H9 (cell line): ENCODE data around the gene ABCA13. TPM values are rescaled to one million over a fixed set of nuclear protein-coding genes. Genes with fewer than 3 reads are reported as not detected.

ENCODE experiments used
- DNase-seq: peaks from one replicate; pipeline ENCODE4 v3.0.0-alpha.2; 2017
- H2AFZ ChIP-seq: one replicate; pipeline ENCODE4 v1.6.1; 2013; ENCODE audit warnings: mild to moderate bottlenecking, low read length, control low read depth, moderate library complexity
- H2AK5ac ChIP-seq: 2 replicates; pipeline ENCODE4 v1.6.1; 2013; ENCODE audit warnings: low read length, control low read depth, mixed read lengths; ENCODE audit not compliant: insufficient read length
- H2BK120ac ChIP-seq: one replicate; pipeline ENCODE4 v1.6.1; 2013; ENCODE audit warnings: low read depth, mild to moderate bottlenecking, low read length, control low read depth, inconsistent platforms; ENCODE audit not compliant: poor library complexity, severe bottlenecking
- H2BK12ac ChIP-seq: 2 replicates; pipeline ENCODE4 v1.6.1; 2013; ENCODE audit warnings: low read length, control low read depth, mixed read lengths, low read depth; ENCODE audit not compliant: insufficient read length
- H2BK15ac ChIP-seq: 2 replicates; pipeline ENCODE4 v1.6.1; 2013; ENCODE audit warnings: low read depth, low read length, control low read depth
- H2BK20ac ChIP-seq: one replicate; pipeline ENCODE4 v1.6.1; 2013; ENCODE audit warnings: low read depth, mild to moderate bottlenecking, low read length, control low read depth, inconsistent platforms; ENCODE audit not compliant: poor library complexity, severe bottlenecking
- H2BK5ac ChIP-seq: 2 replicates; pipeline ENCODE4 v1.6.1; 2013; ENCODE audit warnings: low read length, control low read depth, mixed read lengths; ENCODE audit not compliant: insufficient read length
- H3K14ac ChIP-seq: 2 replicates; pipeline ENCODE4 v1.6.1; 2013; ENCODE audit warnings: low read length, control low read depth; ENCODE audit not compliant: insufficient read depth
- H3K18ac ChIP-seq: 2 replicates; pipeline ENCODE4 v1.6.1; 2013; ENCODE audit warnings: low read depth, mild to moderate bottlenecking, mixed read lengths, low read length, control low read depth; ENCODE audit not compliant: insufficient read length
- H3K23ac ChIP-seq: 2 replicates; pipeline ENCODE4 v1.6.1; 2013; ENCODE audit warnings: low read length, control low read depth, mixed read lengths, low read depth; ENCODE audit not compliant: insufficient read length
- H3K23me2 ChIP-seq: 2 replicates; pipeline ENCODE4 v1.6.1; 2013; ENCODE audit warnings: low read depth, mild to moderate bottlenecking, mixed read lengths, low read length, control low read depth; ENCODE audit not compliant: insufficient read length, poor library complexity, severe bottlenecking
- H3K27ac ChIP-seq: 2 replicates; pipeline ENCODE4 v1.5.1; 2013; ENCODE audit warnings: low read length, control low read depth, mixed read lengths, low read depth; ENCODE audit not compliant: insufficient read length
- H3K27me3 ChIP-seq: 2 replicates; pipeline ENCODE4 v1.6.1; 2013; ENCODE audit warnings: low read length, control low read depth, inconsistent platforms; ENCODE audit not compliant: insufficient read depth
- H3K4ac ChIP-seq: 2 replicates; pipeline ENCODE4 v1.6.1; 2013; ENCODE audit warnings: low read depth, mild to moderate bottlenecking, control low read depth, inconsistent platforms, low read length, moderate library complexity
- H3K4me1 ChIP-seq: 2 replicates; pipeline ENCODE4 v1.6.1; 2013; ENCODE audit warnings: low read length, control low read depth, inconsistent platforms; ENCODE audit not compliant: insufficient read depth
- H3K4me2 ChIP-seq: 2 replicates; pipeline ENCODE4 v1.6.1; 2013; ENCODE audit warnings: low read length, control low read depth, mixed read lengths; ENCODE audit not compliant: insufficient read length, insufficient read depth
- H3K56ac ChIP-seq: 2 replicates; pipeline ENCODE4 v1.6.1; 2013; ENCODE audit warnings: low read depth, mild to moderate bottlenecking, mixed read lengths, low read length, control low read depth; ENCODE audit not compliant: insufficient read length
- H3K79me1 ChIP-seq: 2 replicates; pipeline ENCODE4 v1.6.1; 2013; ENCODE audit warnings: low read depth, mild to moderate bottlenecking, moderate library complexity, low read length, control low read depth, inconsistent platforms; ENCODE audit not compliant: insufficient read depth, poor library complexity, severe bottlenecking
- H3K79me2 ChIP-seq: 2 replicates; pipeline ENCODE4 v1.6.1; 2013; ENCODE audit warnings: low read length, control low read depth, inconsistent platforms; ENCODE audit not compliant: insufficient read depth
- H3K9ac ChIP-seq: 2 replicates; pipeline ENCODE4 v1.6.1; 2013; ENCODE audit warnings: low read length, control low read depth, mixed read lengths; ENCODE audit not compliant: insufficient read length; ENCODE audit errors: extremely low read depth
- H3K9me3 ChIP-seq: one replicate; pipeline ENCODE4 v1.6.1; 2013; ENCODE audit warnings: low read depth, low read length, inconsistent platforms; ENCODE audit not compliant: control insufficient read depth
- H3T11ph ChIP-seq: one replicate; pipeline ENCODE4 v1.6.1; 2013; ENCODE audit warnings: mild to moderate bottlenecking, low read length, control low read depth, inconsistent platforms
- H4K20me1 ChIP-seq: one replicate; pipeline ENCODE4 v1.6.1; 2013; ENCODE audit not compliant: control insufficient read depth, insufficient read length, insufficient read depth
- H4K5ac ChIP-seq: 2 replicates; pipeline ENCODE4 v1.6.1; 2013; ENCODE audit warnings: low read depth, mild to moderate bottlenecking, mixed read lengths, low read length, control low read depth; ENCODE audit not compliant: insufficient read length
- H4K8ac ChIP-seq: replicated peaks from 2 replicates; pipeline ENCODE4 v1.6.1; 2013; ENCODE audit warnings: low read length, control low read depth, mixed read lengths, low read depth; ENCODE audit not compliant: insufficient read length
- H4K91ac ChIP-seq: 2 replicates; pipeline ENCODE4 v1.6.1; 2013; ENCODE audit warnings: low read depth, mild to moderate bottlenecking, moderate library complexity, mixed read lengths, low read length, control low read depth; ENCODE audit not compliant: insufficient read length
- H3K27ac Mint-ChIP-seq, 3 experiments: 2 replicates in 2 of 3; 3 replicates in 1 of 3; pipeline ENCODE4 v1.8.0; 2020 to 2021; ENCODE audit warnings: mixed read lengths in 3 of 3, mild to moderate bottlenecking in 1 of 3, moderate library complexity in 1 of 3
- H3K27me3 Mint-ChIP-seq: 2 replicates; pipeline ENCODE4 v1.8.0; 2021; ENCODE audit warnings: low read depth, mild to moderate bottlenecking, moderate library complexity, mixed read lengths
- H3K36me3 Mint-ChIP-seq, 3 experiments: 2 replicates in 2 of 3; 3 replicates in 1 of 3; pipeline ENCODE4 v1.8.0; 2020 to 2021; ENCODE audit warnings: low read depth in 3 of 3, mixed read lengths in 3 of 3; ENCODE audit not compliant: insufficient read depth in 1 of 3
- H3K4me1 Mint-ChIP-seq, 2 experiments: 2 replicates each; pipeline ENCODE4 v1.8.0; 2020; ENCODE audit warnings: mixed read lengths in 2 of 2
- H3K4me3 Mint-ChIP-seq, 2 experiments: 2 replicates in 1 of 2; 3 replicates in 1 of 2; pipeline ENCODE4 v1.8.0; 2020 to 2021; ENCODE audit warnings: mild to moderate bottlenecking in 2 of 2, mixed read lengths in 2 of 2, moderate library complexity in 1 of 2
- H3K9me3 Mint-ChIP-seq, 2 experiments: 2 replicates in 1 of 2; 3 replicates in 1 of 2; pipeline ENCODE4 v1.8.0; 2020; ENCODE audit warnings: mild to moderate bottlenecking in 2 of 2, mixed read lengths in 2 of 2, moderate library complexity in 1 of 2
- CTCF ChIP-seq: fragments of 200-600 bp; sonication (generic); conservative IDR thresholded peaks from 3 replicates; pipeline ENCODE4 v1.8.0; 2021; ENCODE audit warnings: antibody characterized with exemption, mild to moderate bottlenecking
- WGBS: extraction: QIAGEN DNeasy Blood & Tissue Kit; methylation state at CpG from one replicate; pipeline ENCODE4 v1.1.7; 2013; ENCODE audit warnings: missing lambda C conversion rate, low lambda C conversion rate, mixed read lengths; ENCODE audit not compliant: insufficient read length; ENCODE audit errors: extremely low coverage; 5-methylcytosine and 5-hydroxymethylcytosine counted together
- total RNA-seq: library from RNA; stranded (reverse); gene quantifications from 2 replicates; pipeline ENCODE4 v1.2.1, GENCODE V29; 2021

The ABCA13 gene
- total RNA-seq, 1 experiment from 2014 or later = 0.11 TPM

GRCh38 chr7:48305661-48306060, 134.4 kb downstream of the ABCA13 start:
- no peak overlapping the region for H4K8ac ChIP-seq
- H3K9me3 ChIP-seq = no peaks in the 10 kb centered on the region
- H3K79me1 ChIP-seq = no peaks in the 10 kb centered on the region
- DNase-seq = no peak
- Mint-ChIP-seq H3K4me3 (no peak overlapping the region), H3K36me3 (peaks cover 0 to 12% (median 4%) of the 10 kb centered on the region in 3 experiments; a peak in 3 of 7 replicates), H3K9me3 (peaks cover 11% of the 10 kb centered on the region in 2 experiments), H3K4me1 (peaks cover 20 to 29% of the 10 kb centered on the region in 2 experiments), H3K27me3 (no peaks in the 10 kb centered on the region), H3K27ac (peak overlapping the region in 1 of 3 experiments; percentile 24; a peak in 1 of 7 replicates)
- H4K91ac ChIP-seq = no peak overlapping the region
- WGBS = no CpG with 5 or more reads among the region's 5 CpGs
- no peak overlapping the region for H2AFZ ChIP-seq
- no peak overlapping the region for H3K23ac ChIP-seq
- no peak overlapping the region for H2BK12ac ChIP-seq
- no peaks in the 10 kb centered on the region; the same call in 1 of the 2 replicates for H3K4me1 ChIP-seq
- H3K23me2 ChIP-seq = no peaks in the 10 kb centered on the region
- H3K56ac ChIP-seq = no peak overlapping the region
- no peaks in the 10 kb centered on the region for H4K20me1 ChIP-seq
- no peak for TF ChIP-seq CTCF
- no peak overlapping the region for H2BK5ac ChIP-seq
- no peak overlapping the region for H2BK120ac ChIP-seq
- H3K27ac ChIP-seq = no peak overlapping the region
- no peak overlapping the region for H2BK15ac ChIP-seq
- no peak overlapping the region for H3T11ph ChIP-seq
- H3K14ac ChIP-seq = no peak overlapping the region
- H3K27me3 ChIP-seq = no peaks in the 10 kb centered on the region
- no peak overlapping the region for H2BK20ac ChIP-seq
- H3K18ac ChIP-seq = no peak overlapping the region
- no peak overlapping the region for H3K4me2 ChIP-seq
- H2AK5ac ChIP-seq = no peak overlapping the region
- H3K9ac ChIP-seq = no peak overlapping the region
- H3K4ac ChIP-seq = no peak overlapping the region
- no peaks in the 10 kb centered on the region for H3K79me2 ChIP-seq
- H4K5ac ChIP-seq = no peak overlapping the region
